HG02763 (cell line): ENCODE data around the gene CSNK1A1.
"Not testable (repeated sequence)": the region's sequence is repeated elsewhere in the genome, so short reads cannot be mapped to it uniquely, and the experiment has no call there.

Experiments
- ATAC-seq: cut with Tn5 transposase; IDR thresholded peaks from one replicate; pipeline ENCODE4 v1.9.1; 2021; ENCODE audit warnings: mild to moderate bottlenecking, moderate library complexity; ENCODE audit not compliant: unreplicated experiment

CSNK1A1 gene

GRCh38 chr5:149461907-149462306 is 89.3 kb downstream of the CSNK1A1 start:
- not testable (repeated sequence) for ATAC-seq

- ATAC-seq = no peak
Observed at GRCh38 chr5:149459891-149460290, 91.3 kb downstream of the CSNK1A1 start.

GRCh38 chr5:149457393-149457763 is 93.9 kb downstream of the CSNK1A1 start:
- ATAC-seq = no peak

GRCh38 chr5:149456597-149457392 is 94.4 kb downstream of the CSNK1A1 start:
- no peak for ATAC-seq

GRCh38 chr5:149455889-149456409 is 95.3 kb downstream of the CSNK1A1 start:
- no peak for ATAC-seq

- no peak for ATAC-seq
Observed at GRCh38 chr5:149453618-149454415, 97.4 kb downstream of the CSNK1A1 start.

- no peak for ATAC-seq
Observed at GRCh38 chr5:149452665-149453617, 98.3 kb downstream of the CSNK1A1 start.

- no peak for ATAC-seq
Observed at GRCh38 chr5:149452007-149452664, 99.1 kb downstream of the CSNK1A1 start.

- ATAC-seq = no peak
Observed at GRCh38 chr5:149450199-149450598, 101.0 kb downstream of the CSNK1A1 start.

GRCh38 chr5:149448831-149449714 is 102.2 kb downstream of the CSNK1A1 start:
- no peak for ATAC-seq

- ATAC-seq = no peak
Observed at GRCh38 chr5:149448431-149448830, 102.8 kb downstream of the CSNK1A1 start.

- no peak for ATAC-seq
Observed at GRCh38 chr5:149447373-149448367, 103.6 kb downstream of the CSNK1A1 start.

GRCh38 chr5:149446794-149447193 is 104.4 kb downstream of the CSNK1A1 start:
- not testable (repeated sequence) for ATAC-seq

GRCh38 chr5:149445739-149446369 is 105.4 kb downstream of the CSNK1A1 start:
- ATAC-seq = no peak

- ATAC-seq = no peak
Observed at GRCh38 chr5:149445343-149445738, 105.9 kb downstream of the CSNK1A1 start.

GRCh38 chr5:149444430-149444829 is 106.8 kb downstream of the CSNK1A1 start:
- not testable (repeated sequence) for ATAC-seq

- no peak for ATAC-seq
Observed at GRCh38 chr5:149443210-149443609, 108.0 kb downstream of the CSNK1A1 start.
